HEK293 (cell line): Measurements from ENCODE around the gene CTNNA2.

ENCODE experiments used
- CTCF ChIA-PET: fragments of 350-600 bp; formaldehyde crosslinking; extraction: SDS; loops from one replicate; lab custom pipeline; 2021; ENCODE audit warnings: antibody characterized with exemption; lab: Yijun Ruan, JAX
- POLR2A ChIA-PET: fragments of 300-600 bp; formaldehyde crosslinking; extraction: SDS; loops from one replicate; lab custom pipeline; 2020; ENCODE audit warnings: antibody characterized with exemption, inconsistent platforms; lab: Yijun Ruan, JAX
- H3K27ac ChIP-seq: fragments of 200-500 bp; sonication (Bioruptor generic); 2 replicates; pipeline ENCODE4 v1.5.1; 2014; ENCODE audit warnings: low read depth, low read length, control low read depth, inconsistent platforms; ENCODE audit errors: extremely low read depth
- H3K36me3 ChIP-seq, 2 experiments: fragments of 200-500 bp in 1 of 2; sonication (Bioruptor generic) in 1 of 2; 1 replicate in 1 of 2; 2 replicates in 1 of 2; pipeline ENCODE4 v1.5.1; 2014 to 2017; ENCODE audit warnings: inconsistent platforms in 2 of 2, low read length in 2 of 2; ENCODE audit not compliant: control insufficient read depth in 2 of 2, insufficient read depth in 1 of 2
- H3K4me1 ChIP-seq: fragments of 200-500 bp; sonication (Bioruptor generic); 2 replicates; pipeline ENCODE4 v1.5.1; 2014; ENCODE audit warnings: mild to moderate bottlenecking, low read length, inconsistent platforms; ENCODE audit not compliant: control insufficient read depth, insufficient read depth
- H3K4me3 ChIP-seq: 2 replicates; pipeline ENCODE4 v1.5.1; 2011; ENCODE audit warnings: low read depth, mild to moderate bottlenecking, control low read depth, low read length, moderate library complexity
- H3K9me3 ChIP-seq: fragments of 200-500 bp; sonication (Bioruptor generic); 2 replicates; pipeline ENCODE4 v1.5.1; 2014; ENCODE audit warnings: low read depth, low read length, inconsistent platforms; ENCODE audit not compliant: control insufficient read depth, insufficient read depth
- CTCF ChIP-seq: fragments of 450-650 bp; formaldehyde crosslinking; IDR thresholded peaks from 2 replicates; pipeline ENCODE4 v1.5.1; 2016; ENCODE audit warnings: missing biosample characterization, missing genetic modification characterization
- KLF7 ChIP-seq: fragments of 450-650 bp; formaldehyde crosslinking; IDR thresholded peaks from 2 replicates; pipeline ENCODE4 v1.5.1; 2016; ENCODE audit warnings: missing biosample characterization, missing genetic modification characterization, borderline replicate concordance
- MZF1 ChIP-seq: fragments of 450-650 bp; formaldehyde crosslinking; IDR thresholded peaks from 2 replicates; pipeline ENCODE4 v1.5.1; 2017; ENCODE audit warnings: missing biosample characterization, missing genetic modification characterization, borderline replicate concordance
- PRDM2 ChIP-seq: fragments of 450-650 bp; formaldehyde crosslinking; IDR thresholded peaks from 2 replicates; pipeline ENCODE4 v1.5.1; 2016; ENCODE audit warnings: missing biosample characterization, missing genetic modification characterization, borderline replicate concordance
- WT1 ChIP-seq: fragments of 450-650 bp; formaldehyde crosslinking; IDR thresholded peaks from 2 replicates; pipeline ENCODE4 v1.5.1; 2016; ENCODE audit warnings: missing biosample characterization, missing genetic modification characterization
- YY2 ChIP-seq: fragments of 450-650 bp; formaldehyde crosslinking; IDR thresholded peaks from 2 replicates; pipeline ENCODE4 v1.5.1; 2016; ENCODE audit warnings: missing biosample characterization, missing genetic modification characterization
- ZBTB6 ChIP-seq: fragments of 450-650 bp; formaldehyde crosslinking; IDR thresholded peaks from 2 replicates; pipeline ENCODE4 v1.5.1; 2017; ENCODE audit warnings: missing biosample characterization, missing genetic modification characterization
- ZFP37 ChIP-seq: fragments of 450-650 bp; formaldehyde crosslinking; IDR thresholded peaks from 2 replicates; pipeline ENCODE4 v1.5.1; 2016; ENCODE audit warnings: missing biosample characterization, missing genetic modification characterization
- ZIC2 ChIP-seq: fragments of 450-650 bp; formaldehyde crosslinking; IDR thresholded peaks from 2 replicates; pipeline ENCODE4 v1.5.1; 2016; ENCODE audit warnings: missing biosample characterization, missing genetic modification characterization
- ZNF112 ChIP-seq: fragments of 450-650 bp; formaldehyde crosslinking; IDR thresholded peaks from 2 replicates; pipeline ENCODE4 v1.5.0; 2017; ENCODE audit warnings: missing biosample characterization, missing genetic modification characterization
- ZNF121 ChIP-seq: fragments of 450-650 bp; formaldehyde crosslinking; IDR thresholded peaks from 2 replicates; pipeline ENCODE4 v1.5.1; 2016; ENCODE audit warnings: missing biosample characterization, missing genetic modification characterization
- ZNF133 ChIP-seq: fragments of 450-650 bp; formaldehyde crosslinking; IDR thresholded peaks from 2 replicates; pipeline ENCODE4 v1.5.1; 2016; ENCODE audit warnings: missing biosample characterization, missing genetic modification characterization
- ZNF280D ChIP-seq: fragments of 450-650 bp; formaldehyde crosslinking; IDR thresholded peaks from 2 replicates; pipeline ENCODE4 v1.5.1; 2016; ENCODE audit warnings: missing biosample characterization, missing genetic modification characterization
- ZNF501 ChIP-seq: fragments of 450-650 bp; formaldehyde crosslinking; IDR thresholded peaks from 2 replicates; pipeline ENCODE4 v1.5.1; 2016; ENCODE audit warnings: missing biosample characterization, missing genetic modification characterization
- ZNF629 ChIP-seq: fragments of 450-650 bp; formaldehyde crosslinking; IDR thresholded peaks from 2 replicates; pipeline ENCODE4 v1.5.1; 2017; ENCODE audit warnings: missing biosample characterization, missing genetic modification characterization
- ZNF785 ChIP-seq: fragments of 450-650 bp; formaldehyde crosslinking; IDR thresholded peaks from 2 replicates; pipeline ENCODE4 v1.5.1; 2016; ENCODE audit warnings: missing biosample characterization, missing genetic modification characterization
- ZNF837 ChIP-seq: fragments of 450-650 bp; formaldehyde crosslinking; IDR thresholded peaks from 2 replicates; pipeline ENCODE4 v1.5.1; 2016; ENCODE audit warnings: missing biosample characterization, missing genetic modification characterization
- ZXDB ChIP-seq: fragments of 450-650 bp; formaldehyde crosslinking; IDR thresholded peaks from 2 replicates; pipeline ENCODE4 v1.5.1; 2016; ENCODE audit warnings: missing biosample characterization, missing genetic modification characterization
- TF ChIP-seq, protein P1 (sequence below): fragments of 450-650 bp; formaldehyde crosslinking; IDR thresholded peaks from 2 replicates; pipeline ENCODE4 v1.5.1; 2016; ENCODE audit warnings: missing biosample characterization, missing genetic modification characterization

The CTNNA2 gene

DNA sequence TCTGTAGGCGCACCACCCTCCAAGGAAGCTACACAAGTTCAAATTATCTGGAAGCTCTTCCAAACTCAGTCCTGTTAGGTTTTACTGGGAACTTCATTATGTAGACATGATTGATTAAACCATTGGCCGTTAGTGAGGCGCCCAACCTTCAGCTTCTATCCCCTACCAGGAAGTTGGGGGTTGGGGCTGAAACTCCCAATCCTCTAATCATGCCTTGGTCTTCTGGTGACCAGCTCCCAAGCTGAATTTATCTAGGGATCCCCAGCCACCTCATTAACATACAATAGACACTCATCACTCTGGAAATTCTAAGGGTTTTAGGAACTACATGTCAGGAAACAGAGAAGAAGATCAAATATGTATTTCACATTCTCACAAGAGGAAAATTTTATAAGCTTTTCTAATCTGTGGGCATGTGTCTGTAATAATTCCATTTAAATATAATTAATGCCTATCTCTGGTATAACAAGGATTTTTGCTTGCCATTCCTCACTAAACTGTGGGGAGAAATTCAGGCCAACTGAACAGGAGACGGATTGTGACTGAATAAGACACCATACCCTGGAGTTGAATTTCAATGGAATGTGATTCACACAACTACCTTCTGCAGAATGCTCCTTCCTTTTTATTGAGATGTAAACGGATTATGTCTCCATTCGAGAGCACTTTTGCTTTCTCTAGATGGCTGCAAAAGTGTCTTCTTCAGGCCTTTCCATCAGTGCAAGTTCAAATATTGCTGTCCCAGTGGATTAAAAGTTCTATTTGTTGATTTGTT lies 463.1 kb downstream of the CTNNA2 start (continued):
- TF ChIP-seq WT1 (tag by site-specific recombination) (no peak), ZNF133 (tag by site-specific recombination) (no peak)

- Histone ChIP-seq H3K9me3 (no peaks in the 10 kb centered on the region), H3K27ac (no peak overlapping the region), H3K4me1 (no peaks in the 10 kb centered on the region), H3K36me3 (no peaks in the 10 kb centered on the region), H3K4me3 (no peak overlapping the region)
- CTCF ChIA-PET = no interaction called here
- TF ChIP-seq ZNF121 (tag by site-specific recombination) (no peak), ZNF501 (no peak), ZIC2 (tag by site-specific recombination) (no peak), MZF1 (tag by site-specific recombination) (no peak), ZNF280D (tag by site-specific recombination) (no peak), ZNF629 (tag by site-specific recombination) (no peak), YY2 (tag by site-specific recombination) (no peak), KLF7 (no peak), ZNF112 (no peak), PRDM2 (no peak)
- TF ChIP-seq, protein P1, sequence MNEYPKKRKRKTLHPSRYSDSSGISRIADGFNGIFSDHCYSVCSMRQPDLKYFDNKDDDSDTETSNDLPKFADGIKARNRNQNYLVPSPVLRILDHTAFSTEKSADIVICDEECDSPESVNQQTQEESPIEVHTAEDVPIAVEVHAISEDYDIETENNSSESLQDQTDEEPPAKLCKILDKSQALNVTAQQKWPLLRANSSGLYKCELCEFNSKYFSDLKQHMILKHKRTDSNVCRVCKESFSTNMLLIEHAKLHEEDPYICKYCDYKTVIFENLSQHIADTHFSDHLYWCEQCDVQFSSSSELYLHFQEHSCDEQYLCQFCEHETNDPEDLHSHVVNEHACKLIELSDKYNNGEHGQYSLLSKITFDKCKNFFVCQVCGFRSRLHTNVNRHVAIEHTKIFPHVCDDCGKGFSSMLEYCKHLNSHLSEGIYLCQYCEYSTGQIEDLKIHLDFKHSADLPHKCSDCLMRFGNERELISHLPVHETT (tag by site-specific recombination) = no peak
- POLR2A ChIA-PET = no interaction called here
Measured at GRCh38 chr2:79977792-79978191, 464.9 kb downstream of the CTNNA2 start.

DNA sequence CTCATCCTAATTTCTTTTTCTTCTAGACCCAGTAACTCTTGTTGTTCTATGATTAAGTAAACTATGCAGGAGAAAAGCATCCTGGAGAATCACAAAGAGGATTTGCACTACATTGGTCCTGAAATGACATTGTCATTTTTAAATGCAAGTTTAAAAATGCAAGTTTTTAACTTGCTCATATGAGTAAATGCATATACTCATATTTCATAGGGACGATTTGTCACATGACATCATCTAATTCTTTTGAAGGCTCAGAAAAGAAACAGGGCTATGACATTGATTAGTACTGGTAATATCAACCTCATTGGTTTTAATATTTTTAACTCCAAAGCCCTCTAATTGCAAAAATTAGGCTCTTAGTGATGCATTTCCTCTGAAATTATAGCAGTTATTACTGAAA lies 467.3 kb downstream of the CTNNA2 start:
- POLR2A ChIA-PET = no interaction called here
- Histone ChIP-seq H3K4me3 (no peak overlapping the region), H3K9me3 (no peaks in the 10 kb centered on the region), H3K4me1 (no peaks in the 10 kb centered on the region), H3K36me3 (no peaks in the 10 kb centered on the region), H3K27ac (no peak overlapping the region)
- CTCF ChIA-PET = interaction anchor here (0.7 to 0.9 kb wide), 3 partner anchors 8 to 769 kb away, joined by 3 to 7 read pairs (median 4); no protein-coding TSS in a partner anchor
- TF ChIP-seq ZFP37 = no peak
- no peak for TF ChIP-seq ZNF785 (tag by site-specific recombination)
- no peak for TF ChIP-seq ZXDB
- TF ChIP-seq CTCF (tag by site-specific recombination) = no peak
- no peak for TF ChIP-seq ZBTB6 (tag by site-specific recombination)
- no peak for TF ChIP-seq ZNF837
